Measurements from ENCODE around the gene PDSS2.

The PDSS2 gene

GRCh38 chr6:107264357-107264840 is 195.0 kb downstream of the PDSS2 start:
- peak; percentile 8 for DNase-seq

GRCh38 chr6:107259951-107260350 is 199.4 kb downstream of the PDSS2 start:
- DNase-seq: no peak

- DNase-seq: no peak
Measured at GRCh38 chr6:107248147-107248546, 211.2 kb downstream of the PDSS2 start.

GRCh38 chr6:107246972-107247615 is 212.3 kb downstream of the PDSS2 start:
- DNase-seq: no peak

- no peak for DNase-seq
Measured at GRCh38 chr6:107246249-107246971, 213.0 kb downstream of the PDSS2 start.

GRCh38 chr6:107244742-107245480 is 214.5 kb downstream of the PDSS2 start:
- no peak for DNase-seq

- no peak for DNase-seq
Measured at GRCh38 chr6:107244082-107244741, 215.2 kb downstream of the PDSS2 start.

GRCh38 chr6:107243471-107243870 is 215.9 kb downstream of the PDSS2 start:
- DNase-seq: no peak

- no peak for DNase-seq
Measured at GRCh38 chr6:107237992-107238660, 221.2 kb downstream of the PDSS2 start.

GRCh38 chr6:107235511-107235910 is 223.9 kb downstream of the PDSS2 start:
- no peak for DNase-seq

GRCh38 chr6:107235007-107235406 is 224.4 kb downstream of the PDSS2 start:
- DNase-seq: no peak

GRCh38 chr6:107231243-107231642 is 228.1 kb downstream of the PDSS2 start:
- DNase-seq: no peak

- no peak for DNase-seq
Measured at GRCh38 chr6:107230448-107230847, 228.9 kb downstream of the PDSS2 start.

GRCh38 chr6:107230024-107230423 is 229.3 kb downstream of the PDSS2 start:
- no peak for DNase-seq

- no peak for DNase-seq
Measured at GRCh38 chr6:107228754-107229153, 230.6 kb downstream of the PDSS2 start.

- DNase-seq: no peak
Measured at GRCh38 chr6:107221519-107221918, 237.8 kb downstream of the PDSS2 start.

GRCh38 chr6:107219851-107220250 is 239.5 kb downstream of the PDSS2 start:
- DNase-seq: no peak

GRCh38 chr6:107218142-107218541 is 241.2 kb downstream of the PDSS2 start:
- no peak for DNase-seq

- no peak for DNase-seq
Measured at GRCh38 chr6:107217248-107217647, 242.1 kb downstream of the PDSS2 start.

- DNase-seq: no peak
Measured at GRCh38 chr6:107216197-107216933, 243.0 kb downstream of the PDSS2 start.

- no peak for DNase-seq
Measured at GRCh38 chr6:107215334-107215733, 244.0 kb downstream of the PDSS2 start.

- no peak for DNase-seq
Measured at GRCh38 chr6:107214655-107215054, 244.7 kb downstream of the PDSS2 start.
